IPS-20b (cell line): ENCODE measurements around the gene FBXW5.

ENCODE experiments used
- H3K27ac ChIP-seq: one replicate; pipeline ENCODE4 v1.5.1; 2013; ENCODE audit warnings: low read length
- H3K27me3 ChIP-seq: 2 replicates; pipeline ENCODE4 v1.6.1; 2013; ENCODE audit warnings: mild to moderate bottlenecking, low read length, inconsistent platforms; ENCODE audit not compliant: insufficient read depth
- H3K36me3 ChIP-seq: 2 replicates; pipeline ENCODE4 v1.6.1; 2013; ENCODE audit warnings: low read depth, mild to moderate bottlenecking, inconsistent platforms, low read length, moderate library complexity; ENCODE audit not compliant: insufficient read depth
- H3K4me1 ChIP-seq: 2 replicates; pipeline ENCODE4 v1.6.1; 2013; ENCODE audit warnings: mild to moderate bottlenecking, control low read depth, inconsistent platforms, low read length, moderate library complexity; ENCODE audit not compliant: insufficient read depth
- H3K4me3 ChIP-seq: 2 replicates; pipeline ENCODE4 v1.5.1; 2013; ENCODE audit warnings: mild to moderate bottlenecking, low read length, inconsistent platforms
- H3K9ac ChIP-seq: 2 replicates; pipeline ENCODE4 v1.6.1; 2013; ENCODE audit warnings: low read depth, mild to moderate bottlenecking, inconsistent platforms, low read length, moderate library complexity
- H3K9me3 ChIP-seq: 2 replicates; pipeline ENCODE4 v1.6.1; 2013; ENCODE audit warnings: mild to moderate bottlenecking, low read depth, low read length, inconsistent platforms; ENCODE audit not compliant: insufficient read depth

FBXW5 gene

GRCh38 chr9:136920734-136921231 lies 23.8 kb downstream of the FBXW5 start:
- Histone ChIP-seq H3K9ac (no peak overlapping the region), H3K36me3 (peaks cover 68% of the 10 kb centered on the region), H3K27ac (no peak overlapping the region)

GRCh38 chr9:136920069-136920468 lies 24.5 kb downstream of the FBXW5 start:
- Histone ChIP-seq H3K27me3 (no peaks in the 10 kb centered on the region), H3K36me3 (peaks cover 68% of the 10 kb centered on the region), H3K4me1 (no peaks in the 10 kb centered on the region)

More at GRCh38 chr9:136920734-136921231, 23.8 kb downstream of the FBXW5 start:
- Histone ChIP-seq H3K9me3 (no peaks in the 10 kb centered on the region), H3K4me1 (no peaks in the 10 kb centered on the region), H3K27me3 (no peaks in the 10 kb centered on the region), H3K4me3 (no peak overlapping the region)

GRCh38 chr9:136917902-136918301 lies 26.6 kb downstream of the FBXW5 start:
- Histone ChIP-seq H3K4me1 (no peaks in the 10 kb centered on the region), H3K9me3 (no peaks in the 10 kb centered on the region), H3K4me3 (no peak overlapping the region), H3K27me3 (no peaks in the 10 kb centered on the region), H3K27ac (no peak overlapping the region), H3K9ac (no peak overlapping the region), H3K36me3 (peaks cover 69% of the 10 kb centered on the region)

More at GRCh38 chr9:136920069-136920468, 24.5 kb downstream of the FBXW5 start:
- H3K27ac ChIP-seq, result no peak overlapping the region
- H3K4me3 ChIP-seq, result no peak overlapping the region
- no peaks in the 10 kb centered on the region for H3K9me3 ChIP-seq
- no peak overlapping the region for H3K9ac ChIP-seq

- Histone ChIP-seq H3K9me3 (no peaks in the 10 kb centered on the region), H3K27me3 (no peaks in the 10 kb centered on the region), H3K4me1 (no peaks in the 10 kb centered on the region), H3K9ac (no peak overlapping the region), H3K36me3 (peaks cover 70% of the 10 kb centered on the region), H3K27ac (no peak overlapping the region), H3K4me3 (no peak overlapping the region)
These were observed 28.0 kb downstream of the FBXW5 start for GRCh38 chr9:136916330-136917184.

GRCh38 chr9:136915632-136916329 lies 28.8 kb downstream of the FBXW5 start:
- H3K4me1 ChIP-seq, result no peaks in the 10 kb centered on the region
- H3K36me3 ChIP-seq, result peaks cover 69% of the 10 kb centered on the region
- H3K27ac ChIP-seq, result no peak overlapping the region
- H3K4me3 ChIP-seq, result no peak overlapping the region
- no peaks in the 10 kb centered on the region for H3K9me3 ChIP-seq
- no peak overlapping the region for H3K9ac ChIP-seq
- no peaks in the 10 kb centered on the region for H3K27me3 ChIP-seq

GRCh38 chr9:136913701-136914438 lies 30.7 kb downstream of the FBXW5 start:
- Histone ChIP-seq H3K4me1 (no peaks in the 10 kb centered on the region), H3K9ac (no peak overlapping the region), H3K36me3 (peaks cover 72% of the 10 kb centered on the region), H3K27me3 (no peaks in the 10 kb centered on the region), H3K9me3 (no peaks in the 10 kb centered on the region), H3K4me3 (no peak overlapping the region), H3K27ac (no peak overlapping the region)

GRCh38 chr9:136910901-136911245 lies 33.7 kb downstream of the FBXW5 start:
- Histone ChIP-seq H3K36me3 (peaks cover 74% of the 10 kb centered on the region), H3K9me3 (no peaks in the 10 kb centered on the region), H3K9ac (no peak overlapping the region), H3K27me3 (no peaks in the 10 kb centered on the region), H3K27ac (no peak overlapping the region), H3K4me1 (no peaks in the 10 kb centered on the region), H3K4me3 (no peak overlapping the region)

GRCh38 chr9:136910197-136910900 lies 34.2 kb downstream of the FBXW5 start:
- no peak overlapping the region for H3K4me3 ChIP-seq
- no peak overlapping the region for H3K9ac ChIP-seq
- H3K4me1 ChIP-seq, result no peaks in the 10 kb centered on the region
- peaks cover 71% of the 10 kb centered on the region for H3K36me3 ChIP-seq
- no peak overlapping the region for H3K27ac ChIP-seq
- no peaks in the 10 kb centered on the region for H3K27me3 ChIP-seq
- no peaks in the 10 kb centered on the region for H3K9me3 ChIP-seq

GRCh38 chr9:136907011-136907914 lies 37.3 kb downstream of the FBXW5 start:
- no peaks in the 10 kb centered on the region for H3K27me3 ChIP-seq
- H3K9me3 ChIP-seq, result no peaks in the 10 kb centered on the region
- no peak overlapping the region for H3K4me3 ChIP-seq
- peaks cover 66% of the 10 kb centered on the region for H3K36me3 ChIP-seq
- no peak overlapping the region for H3K9ac ChIP-seq
- no peak overlapping the region for H3K27ac ChIP-seq
- H3K4me1 ChIP-seq, result no peaks in the 10 kb centered on the region

GRCh38 chr9:136906266-136906665 lies 38.3 kb downstream of the FBXW5 start:
- H3K27me3 ChIP-seq, result no peaks in the 10 kb centered on the region
- H3K36me3 ChIP-seq, result peaks cover 73% of the 10 kb centered on the region
- no peaks in the 10 kb centered on the region for H3K9me3 ChIP-seq
- H3K4me3 ChIP-seq, result no peak overlapping the region
- no peak overlapping the region for H3K9ac ChIP-seq
- H3K4me1 ChIP-seq, result no peaks in the 10 kb centered on the region
- no peak overlapping the region for H3K27ac ChIP-seq
